GM18909 (cell line): ENCODE data around the gene PIK3CA.
"Not testable (repeated sequence)": the region's sequence is repeated elsewhere in the genome, so short reads cannot be mapped to it uniquely, and the experiment has no call there.

Experiments used
- ATAC-seq: cut with Tn5 transposase; IDR thresholded peaks from one replicate; pipeline ENCODE4 v1.9.1; 2021; ENCODE audit warnings: mild to moderate bottlenecking; ENCODE audit not compliant: unreplicated experiment, poor library complexity

The PIK3CA gene

GRCh38 chr3:179258820-179259219 lies 110.7 kb downstream of the PIK3CA start:
- ATAC-seq = no peak

DNA sequence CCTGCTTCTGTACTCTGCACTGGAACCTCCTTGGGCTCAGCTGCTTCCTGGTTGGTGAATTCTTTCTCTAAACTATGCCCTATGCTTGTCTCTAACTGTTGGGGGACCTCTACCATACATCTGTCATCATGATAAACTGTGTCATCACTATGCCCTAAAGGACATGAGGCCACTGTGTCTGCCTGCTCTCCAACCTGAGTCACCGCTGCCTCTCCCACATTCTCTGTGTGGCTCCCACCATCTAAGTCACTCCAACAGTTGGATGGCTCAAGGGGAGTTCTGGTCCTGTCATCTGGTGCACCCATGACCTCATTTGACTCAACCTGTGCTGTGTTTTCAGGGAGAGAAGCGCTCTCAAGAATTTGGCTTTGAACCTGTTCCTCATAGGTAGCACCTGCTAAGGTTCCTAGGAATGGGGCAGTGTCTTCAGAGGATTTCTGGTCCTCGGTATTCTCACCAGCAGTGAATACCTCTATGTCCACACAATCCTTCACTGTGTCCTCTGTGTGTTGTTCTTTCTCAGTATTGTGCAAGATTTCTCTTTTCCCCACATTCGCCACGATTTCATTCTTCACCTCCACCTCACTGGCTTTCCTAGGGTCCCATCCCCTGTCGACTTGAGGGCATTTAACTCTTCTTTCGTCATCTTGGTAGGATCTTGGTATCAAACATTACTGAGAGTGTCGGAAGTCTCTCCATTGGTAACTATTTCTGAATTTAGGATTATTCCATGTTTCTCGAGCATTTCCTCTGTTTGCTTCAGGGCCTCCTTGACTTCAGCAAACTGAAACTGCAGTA lies 112.0 kb downstream of the PIK3CA start:
- ATAC-seq = not testable (repeated sequence)

DNA sequence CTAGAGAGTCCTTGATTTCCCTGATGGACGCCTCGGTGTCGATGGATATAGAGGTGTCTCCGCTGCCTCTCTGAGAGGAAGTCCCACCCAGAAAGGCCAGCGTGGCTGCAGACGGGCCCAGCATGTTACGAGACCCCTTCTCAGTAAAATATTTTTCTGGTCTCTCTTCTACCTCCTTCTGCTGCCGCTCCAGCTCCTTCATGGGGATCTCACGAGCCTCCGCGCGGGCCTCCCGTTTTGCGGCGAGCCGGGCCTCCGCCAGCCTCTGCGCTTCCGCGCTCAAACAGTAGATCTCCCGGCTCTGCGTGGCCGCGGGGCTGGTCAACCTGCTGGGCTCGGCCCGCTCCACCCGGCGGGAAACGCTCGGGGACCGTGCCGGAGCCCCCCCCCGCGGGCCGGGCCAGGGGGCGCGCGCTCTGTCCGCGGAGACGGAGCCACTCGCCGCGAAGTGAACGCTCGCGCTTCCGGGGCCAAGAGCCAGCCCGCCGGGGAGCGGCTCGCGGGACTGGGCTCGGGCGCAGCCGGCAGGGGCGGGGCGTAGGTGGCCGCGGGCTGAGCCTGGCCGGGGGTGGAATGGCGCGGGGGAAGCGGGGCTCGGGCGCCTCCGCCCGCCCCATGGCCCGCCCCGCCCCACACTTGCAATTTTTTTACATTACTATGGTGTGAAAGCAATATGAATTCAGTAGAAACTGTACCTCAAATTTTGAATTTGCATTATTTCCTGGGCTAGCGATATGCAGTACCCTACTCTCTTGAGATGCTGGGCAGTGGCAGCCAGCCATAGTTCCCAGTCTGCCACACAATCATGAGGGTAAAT lies 113.0 kb downstream of the PIK3CA start:
- ATAC-seq = peak; percentile 93

- ATAC-seq = no peak
Observed at GRCh38 chr3:179263134-179263533, 115.0 kb downstream of the PIK3CA start.

DNA sequence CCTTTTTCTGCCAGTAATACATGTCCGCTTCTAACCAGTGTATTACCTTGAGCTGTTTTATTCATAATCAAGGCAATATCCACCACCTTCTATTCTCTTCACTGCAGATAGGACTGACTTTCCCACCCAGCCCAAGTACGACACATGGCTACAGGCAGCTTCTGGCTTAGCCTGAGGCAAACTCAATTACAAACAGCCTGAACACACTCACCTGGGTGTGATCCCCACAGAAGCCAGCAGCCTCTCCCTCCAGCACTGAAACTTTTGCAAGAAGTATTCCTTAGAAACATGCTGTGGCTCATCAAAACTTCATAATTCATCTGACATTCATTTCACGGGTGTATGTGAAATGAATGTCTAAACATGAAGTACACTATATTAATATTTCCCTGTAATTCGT lies 116.3 kb downstream of the PIK3CA start:
- ATAC-seq = no peak

GRCh38 chr3:179265092-179265491 lies 116.9 kb downstream of the PIK3CA start:
- ATAC-seq = no peak

DNA sequence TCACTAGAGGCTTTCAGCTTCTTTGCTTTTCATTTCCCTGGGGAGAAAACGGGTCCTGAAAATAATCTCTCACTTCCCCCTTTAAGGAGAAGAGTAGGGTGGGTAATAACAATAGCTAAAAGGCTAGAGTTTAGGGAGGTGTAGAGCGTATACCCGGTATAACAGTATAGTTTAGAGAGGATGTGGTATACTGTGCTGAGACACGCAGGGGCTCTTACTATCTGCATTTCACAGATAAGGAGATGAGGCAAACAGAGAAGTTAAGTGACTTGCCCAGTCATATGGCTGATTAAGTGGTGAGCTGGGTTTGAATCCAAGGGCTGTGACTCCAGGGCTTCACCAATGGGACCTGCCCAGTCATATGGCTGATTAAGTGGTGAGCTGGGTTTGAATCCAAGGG lies 117.7 kb downstream of the PIK3CA start:
- ATAC-seq = peak; percentile 65

GRCh38 chr3:179266701-179267211 lies 118.6 kb downstream of the PIK3CA start:
- ATAC-seq = no peak

- ATAC-seq = no peak
Observed at GRCh38 chr3:179268400-179269051, 120.4 kb downstream of the PIK3CA start.

DNA sequence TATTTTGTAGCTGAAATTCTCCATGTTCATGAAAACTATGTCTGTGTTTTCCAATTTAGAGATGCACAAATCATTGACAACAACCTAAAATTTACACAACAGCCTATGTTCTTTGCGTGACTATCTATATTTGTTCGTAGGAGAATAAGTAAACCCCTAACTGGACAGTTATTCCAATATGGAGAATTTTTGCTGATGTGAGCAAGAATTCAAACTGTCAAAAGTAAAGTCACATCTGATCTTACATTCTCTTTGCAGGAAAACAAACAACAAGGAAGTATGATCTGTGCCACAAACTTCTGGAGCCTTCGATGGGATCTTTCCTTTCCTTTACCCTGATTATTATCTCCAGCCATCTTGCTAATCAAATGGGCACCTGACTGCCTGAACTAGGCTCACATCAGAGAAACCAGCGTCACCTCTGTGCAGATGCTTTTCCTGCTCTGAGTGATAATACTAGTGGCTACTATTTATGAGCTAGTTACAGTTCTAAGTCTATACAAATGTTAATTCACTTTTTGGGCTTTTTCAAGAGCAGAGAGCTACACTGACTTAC lies 121.1 kb downstream of the PIK3CA start:
- ATAC-seq = no peak

DNA sequence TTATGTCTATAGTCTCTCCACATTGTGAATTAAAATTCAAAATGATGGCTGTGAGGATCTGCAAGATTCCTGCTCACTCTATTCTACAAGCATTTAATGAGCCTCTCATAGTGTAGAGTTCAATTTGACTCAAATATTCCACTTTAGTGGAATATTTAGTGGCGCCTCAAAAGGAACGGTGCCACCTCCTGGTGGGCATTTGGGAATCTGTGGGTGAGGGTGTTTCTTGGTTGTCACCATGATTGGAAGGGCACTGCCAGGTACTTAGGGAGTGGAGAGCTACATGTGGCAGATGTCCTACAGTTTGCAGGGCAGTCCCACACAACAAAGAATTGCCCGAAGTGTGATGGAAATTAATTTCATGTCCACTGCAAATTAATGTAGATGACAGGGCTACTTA lies 124.2 kb downstream of the PIK3CA start:
- no peak for ATAC-seq

DNA sequence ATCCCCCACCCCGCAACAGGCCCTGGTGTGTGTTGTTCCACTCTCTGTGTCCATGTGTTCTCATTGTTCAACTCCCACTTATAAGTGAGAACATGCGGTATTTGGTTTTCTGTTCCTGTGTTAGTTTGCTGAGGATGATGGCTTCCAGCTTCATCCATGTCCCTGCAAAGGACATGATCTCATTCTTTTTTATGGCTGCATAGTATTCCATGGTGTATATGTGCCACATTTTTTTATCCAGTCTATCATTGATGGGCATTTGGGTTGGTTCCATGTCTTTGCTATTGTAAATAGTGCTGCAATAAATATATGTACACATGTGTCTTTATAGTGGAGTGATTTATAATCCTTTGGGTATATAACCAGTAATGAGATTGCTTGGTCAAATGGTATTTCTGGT lies 126.3 kb downstream of the PIK3CA start:
- ATAC-seq = not testable (repeated sequence)

GRCh38 chr3:179276001-179276400 lies 127.8 kb downstream of the PIK3CA start:
- ATAC-seq = no peak

DNA sequence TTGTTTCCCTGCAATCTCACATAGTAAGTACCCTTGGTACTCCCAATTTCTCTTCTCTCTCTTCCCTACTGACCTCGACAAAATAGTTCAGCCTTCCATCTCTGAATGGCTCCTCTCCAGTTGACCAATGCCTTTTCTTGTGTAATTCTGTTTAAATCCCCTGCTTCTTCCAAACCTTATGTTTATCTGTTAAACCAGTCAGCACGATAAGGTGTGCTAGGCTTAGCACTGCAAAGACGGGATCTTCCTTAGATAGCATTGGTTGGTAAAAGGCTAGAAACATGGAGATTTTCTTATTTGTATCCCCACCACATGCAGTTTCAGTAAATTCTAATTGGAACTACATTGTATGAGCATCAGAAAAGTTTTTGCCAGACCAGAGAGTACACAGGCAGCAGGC lies 128.6 kb downstream of the PIK3CA start:
- ATAC-seq = no peak

- ATAC-seq = no peak
Observed at GRCh38 chr3:179278151-179278550, 130.0 kb downstream of the PIK3CA start.

GRCh38 chr3:179278932-179279693 lies 131.0 kb downstream of the PIK3CA start:
- no peak for ATAC-seq

- no peak for ATAC-seq
Observed at GRCh38 chr3:179279837-179280236, 131.7 kb downstream of the PIK3CA start.

GRCh38 chr3:179281825-179282224 lies 133.7 kb downstream of the PIK3CA start:
- ATAC-seq = no peak

GRCh38 chr3:179286331-179286730 lies 138.2 kb downstream of the PIK3CA start:
- ATAC-seq = no peak

DNA sequence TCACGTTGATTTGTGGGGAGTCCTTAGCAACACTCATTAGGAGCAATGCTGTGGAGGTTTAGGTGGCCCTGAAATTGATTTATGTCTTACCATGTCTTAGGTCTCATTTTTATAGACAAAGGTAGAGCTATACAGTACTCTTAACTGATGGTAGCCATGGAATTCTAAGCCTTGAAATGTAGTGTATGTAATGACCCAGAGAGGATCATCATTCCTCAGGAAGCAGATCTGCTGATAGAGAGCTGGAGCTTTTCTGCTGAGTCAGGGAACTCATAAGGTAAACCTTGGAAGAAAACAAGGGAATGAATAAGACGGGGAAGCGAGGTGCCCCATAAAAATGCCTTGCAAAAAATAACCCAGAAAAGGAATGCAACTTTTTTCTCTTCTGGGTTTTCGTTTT lies 140.7 kb downstream of the PIK3CA start:
- no peak for ATAC-seq
